Muscle of arm (tissue), 12 donors: ENCODE data around the gene ZNF32. TPM values are rescaled to one million over a fixed set of nuclear protein-coding genes. Genes with fewer than 3 reads are reported as not detected.

Source experiments
- polyA plus RNA-seq, 12 donors: library from polyadenylated mRNA; unstranded; fragments of 120-200 nt; gene quantifications; one replicate each; pipeline ENCODE4 v1.2.1, GENCODE V29; 2013; ENCODE audit not compliant: insufficient read length in 12 of 12

ZNF32 gene
- polyA plus RNA-seq, 12 donors: 20.5 to 66.8 (median 52.7) TPM; not detected in 1

Other genes with a start within 250 kb of the ZNF32 start
- gene HNRNPF, start 239.7 kb downstream of the ZNF32 start, polyA plus RNA-seq: 100 to 1,000 TPM in 10 of 12 donors, 10 to 100 TPM in 1, not detected in 1; 95.9 to 139 (median 110) TPM
- 10 to 100 TPM in 1 of 12 donors, 1 to 10 TPM in 10, not detected in 1; 3.6 to 11.9 (median 4.8) TPM for gene ZNF487, start 211.8 kb downstream of the ZNF32 start, polyA plus RNA-seq
- 10 to 100 TPM in 1 of 12 donors, 1 to 10 TPM in 10, not detected in 1; 6.3 to 10.5 (median 8.6) TPM for gene ZNF239, start 74.3 kb downstream of the ZNF32 start, polyA plus RNA-seq
- gene ZNF485, start 42.4 kb downstream of the ZNF32 start, polyA plus RNA-seq: 1 to 10 TPM in 10 of 12 donors, not detected in 2; 2.6 to 4.8 (median 3.7) TPM